HEK293 (cell line): ENCODE measurements around the gene BUD23.

Source experiments
- CTCF ChIP-seq: fragments of 450-650 bp; formaldehyde crosslinking; IDR thresholded peaks from 2 replicates; pipeline ENCODE4 v1.5.1; 2016; ENCODE audit warnings: missing biosample characterization, missing genetic modification characterization
- SALL2 ChIP-seq: fragments of 450-650 bp; formaldehyde crosslinking; IDR thresholded peaks from 2 replicates; pipeline ENCODE4 v1.5.0; 2017; ENCODE audit warnings: missing biosample characterization, mild to moderate bottlenecking, missing genetic modification characterization, borderline replicate concordance
- ZNF121 ChIP-seq: fragments of 450-650 bp; formaldehyde crosslinking; IDR thresholded peaks from 2 replicates; pipeline ENCODE4 v1.5.1; 2016; ENCODE audit warnings: missing biosample characterization, missing genetic modification characterization
- ZNF274 ChIP-seq, 2 experiments: fragments of 200-500 bp in 1 of 2; fragments of 450-650 bp in 1 of 2; sonication (Bioruptor generic) in 1 of 2; formaldehyde crosslinking in 1 of 2; IDR thresholded peaks; 2 replicates each; pipeline versions ENCODE4 v1.5.1 to v1.6.1; 2014 to 2016; ENCODE audit warnings: borderline replicate concordance in 1 of 2, inconsistent platforms in 1 of 2, low read length in 1 of 2, missing biosample characterization in 1 of 2, missing genetic modification characterization in 1 of 2

- TF ChIP-seq SALL2 (no peak), CTCF (tag by site-specific recombination) (no peak), ZNF121 (no peak), ZNF274 (IDR thresholded peaks at IDR 0.05; ENCODE audit: low read length) (no peak), ZNF274 (tag by site-specific recombination; IDR thresholded peaks at IDR 0.05; ENCODE audit: borderline replicate concordance) (no peak)
These were observed 23.4 kb upstream of the BUD23 start for GRCh38 chr7:73659983-73660382.
